ENCODE measurements around the gene MIX23.

- TF ChIP-seq POLR2A (IDR thresholded peaks at IDR 0.05; ENCODE audit: low read length) = no peak
- no peak for TF ChIP-seq GATA1 (IDR thresholded peaks at IDR 0.05; ENCODE audit: low read depth, low read length)
These were observed 44.9 kb upstream of the MIX23 start for GRCh38 chr3:122427857-122428471.
